Activated CD4-positive, alpha-beta T cell treated with anti-CD3 and anti-CD28 coated beads for 1 hour (primary cell): ENCODE data around the gene EML2.
A peak's percentile ranks its signal among the peaks of the same experiment; 100 is the strongest.

ENCODE experiments used
- DNase-seq: peaks from one replicate; pipeline ENCODE4 v3.0.0-alpha.2; 2020

EML2 gene

GRCh38 chr19:45581576-45581975, 57.6 kb downstream of the EML2 start:
- DNase-seq: no peak

- no peak for DNase-seq
Measured at GRCh38 chr19:45578861-45579260, 60.3 kb downstream of the EML2 start.

GRCh38 chr19:45577111-45577905, 61.9 kb downstream of the EML2 start:
- no peak for DNase-seq

GRCh38 chr19:45576682-45577081, 62.5 kb downstream of the EML2 start:
- no peak for DNase-seq

GRCh38 chr19:45575216-45575615, 64.0 kb downstream of the EML2 start:
- DNase-seq: no peak

- DNase-seq: no peak
Measured at GRCh38 chr19:45574526-45574925, 64.7 kb downstream of the EML2 start.

GRCh38 chr19:45571457-45572220, 67.6 kb downstream of the EML2 start:
- no peak for DNase-seq

- peak; percentile 24 for DNase-seq
Measured at GRCh38 chr19:45569619-45570421, 69.4 kb downstream of the EML2 start.

- DNase-seq: no peak
Measured at GRCh38 chr19:45568732-45569131, 70.5 kb downstream of the EML2 start.

- DNase-seq: no peak
Measured at GRCh38 chr19:45567609-45568008, 71.6 kb downstream of the EML2 start.

- no peak for DNase-seq
Measured at GRCh38 chr19:45564131-45564780, 74.9 kb downstream of the EML2 start.

GRCh38 chr19:45560686-45561085, 78.5 kb downstream of the EML2 start:
- no peak for DNase-seq

- DNase-seq: no peak
Measured at GRCh38 chr19:45560038-45560437, 79.2 kb downstream of the EML2 start.
